GM11168 (cell line): ENCODE data around the gene EMILIN2.
"Not testable (repeated sequence)": the region's sequence is repeated elsewhere in the genome, so short reads cannot be mapped to it uniquely, and the experiment has no call there.

ENCODE experiments used
- in situ Hi-C: fragments of 300-500 bp; cut with MboI; formaldehyde crosslinking; loops from one replicate; pipeline ENCODE4 v1.12.0; 2022; ENCODE audit warnings: low sequenced_read_pairs; ENCODE audit not compliant: unreplicated experiment

The EMILIN2 gene

GRCh38 chr18:2846636-2847316 is at the start of gene EMILIN2:
Gene EMILIN2 (plus strand): TSS chr18:2847006. CDS start chr18:2847189, 183 bp downstream.
- in situ Hi-C loops = no loop called here

GRCh38 chr18:2797951-2798350 is 48.9 kb upstream of the EMILIN2 start:
- in situ Hi-C loops = no loop called here

- in situ Hi-C loops = no loop called here
Observed at GRCh38 chr18:2799369-2799768, 47.4 kb upstream of the EMILIN2 start.

GRCh38 chr18:2805970-2806943 is 40.5 kb upstream of the EMILIN2 start:
- in situ Hi-C loops = no loop called here

- in situ Hi-C loops = not testable (repeated sequence)
Observed at GRCh38 chr18:2808640-2809039, 38.2 kb upstream of the EMILIN2 start.

GRCh38 chr18:2809666-2810183 is 37.1 kb upstream of the EMILIN2 start:
- in situ Hi-C loops = not testable (repeated sequence)

- in situ Hi-C loops = no loop called here
Observed at GRCh38 chr18:2811416-2811815, 35.4 kb upstream of the EMILIN2 start.

GRCh38 chr18:2814928-2815327 is 31.9 kb upstream of the EMILIN2 start:
- in situ Hi-C loops = no loop called here

GRCh38 chr18:2818281-2818680 is 28.5 kb upstream of the EMILIN2 start:
- in situ Hi-C loops = no loop called here

GRCh38 chr18:2821695-2822094 is 25.1 kb upstream of the EMILIN2 start:
- in situ Hi-C loops = no loop called here

- in situ Hi-C loops = no loop called here
Observed at GRCh38 chr18:2822213-2822921, 24.4 kb upstream of the EMILIN2 start.

- in situ Hi-C loops = no loop called here
Observed at GRCh38 chr18:2823202-2823601, 23.6 kb upstream of the EMILIN2 start.

GRCh38 chr18:2823966-2824365 is 22.8 kb upstream of the EMILIN2 start:
- in situ Hi-C loops = no loop called here

- in situ Hi-C loops = no loop called here
Observed at GRCh38 chr18:2824865-2825264, 21.9 kb upstream of the EMILIN2 start.

GRCh38 chr18:2825613-2826175 is 21.1 kb upstream of the EMILIN2 start:
- in situ Hi-C loops = no loop called here

GRCh38 chr18:2826581-2826980 is 20.2 kb upstream of the EMILIN2 start:
- in situ Hi-C loops = no loop called here

- in situ Hi-C loops = no loop called here
Observed at GRCh38 chr18:2827061-2827460, 19.7 kb upstream of the EMILIN2 start.

- in situ Hi-C loops = not testable (repeated sequence)
Observed at GRCh38 chr18:2836118-2836517, 10.7 kb upstream of the EMILIN2 start.

- in situ Hi-C loops = not testable (repeated sequence)
Observed at GRCh38 chr18:2837290-2837689, 9.5 kb upstream of the EMILIN2 start.

GRCh38 chr18:2839202-2839601 is 7.6 kb upstream of the EMILIN2 start:
- in situ Hi-C loops = no loop called here
